IMR-90 (cell line): ENCODE data around the gene RBM42. TPM values are rescaled to one million over a fixed set of nuclear protein-coding genes. Genes with fewer than 3 reads are reported as not detected.

Source experiments
- ATAC-seq: fragments of 200-7000 bp; cut with Tn5 transposase; 2 replicates; pipeline ENCODE4 v1.9.1; 2020; ENCODE audit warnings: low read depth, mild to moderate bottlenecking, moderate library complexity
- BruUV-seq: library from RNA; stranded (reverse); fragments of 400-500 nt; replicated peaks from 2 replicates; lab custom pipeline; 2021; lab: Mats Ljungman, UMichigan
- CTCF ChIA-PET: fragments of 300-600 bp; formaldehyde crosslinking; extraction: SDS; loops from one replicate; lab custom pipeline; 2021; ENCODE audit warnings: antibody characterized with exemption; lab: Yijun Ruan, JAX
- POLR2A ChIA-PET: fragments of 300-600 bp; sonication (Branson Sonifier 250); formaldehyde crosslinking; loops from one replicate; lab custom pipeline; 2022; ENCODE audit warnings: antibody characterized with exemption; ENCODE audit not compliant: unreplicated experiment; lab: Charles Lee
- DNase-seq: peaks from one replicate; pipeline ENCODE4 v3.0.0; 2013
- H2AFZ ChIP-seq: replicated peaks from 2 replicates; pipeline ENCODE3; 2013; ENCODE audit warnings: low read length, mild to moderate bottlenecking; ENCODE audit not compliant: poor library complexity
- H2AK5ac ChIP-seq: 2 replicates; pipeline ENCODE4 v1.6.1; 2013; ENCODE audit warnings: low read depth, low read length, inconsistent platforms
- H2AK9ac ChIP-seq: replicated peaks from 2 replicates; pipeline ENCODE3; 2013; ENCODE audit warnings: mild to moderate bottlenecking, low read depth, low read length, moderate library complexity; ENCODE audit not compliant: poor library complexity
- H2BK120ac ChIP-seq: 2 replicates; pipeline ENCODE4 v1.6.1; 2013; ENCODE audit warnings: low read depth, low read length, inconsistent platforms
- H2BK15ac ChIP-seq: 3 replicates; pipeline ENCODE4 v1.6.1; 2013; ENCODE audit warnings: low read depth, low read length, inconsistent platforms
- H2BK20ac ChIP-seq: 2 replicates; pipeline ENCODE4 v1.6.1; 2013; ENCODE audit warnings: low read depth, mild to moderate bottlenecking, inconsistent platforms, low read length, moderate library complexity
- H2BK5ac ChIP-seq: 2 replicates; pipeline ENCODE4 v1.6.1; 2013; ENCODE audit warnings: mild to moderate bottlenecking, low read depth, low read length, inconsistent platforms; ENCODE audit not compliant: poor library complexity, severe bottlenecking
- H3K14ac ChIP-seq: replicated peaks from 2 replicates; pipeline ENCODE4 v1.6.1; 2013; ENCODE audit warnings: low read depth, low read length, inconsistent platforms
- H3K18ac ChIP-seq: 2 replicates; pipeline ENCODE4 v1.6.1; 2013; ENCODE audit warnings: low read depth, low read length, control low read depth
- H3K23ac ChIP-seq: 2 replicates; pipeline ENCODE4 v1.6.1; 2013; ENCODE audit warnings: low read depth, low read length, inconsistent platforms
- H3K27ac ChIP-seq: 2 replicates; pipeline ENCODE4 v1.5.1; 2013; ENCODE audit warnings: mild to moderate bottlenecking, control low read depth, low read length; ENCODE audit not compliant: insufficient read depth
- H3K27me3 ChIP-seq: 2 replicates; pipeline ENCODE4 v1.6.1; 2013; ENCODE audit warnings: low read length; ENCODE audit not compliant: control insufficient read depth, insufficient read depth
- H3K36me3 ChIP-seq: 2 replicates; pipeline ENCODE4 v1.6.1; 2013; ENCODE audit warnings: low read length, mixed read lengths; ENCODE audit not compliant: control insufficient read depth, insufficient read depth
- H3K4ac ChIP-seq: 2 replicates; pipeline ENCODE4 v1.6.1; 2013; ENCODE audit warnings: low read depth, low read length, inconsistent platforms
- H3K4me1 ChIP-seq: 2 replicates; pipeline ENCODE4 v1.6.1; 2013; ENCODE audit warnings: low read length, mixed read lengths; ENCODE audit not compliant: control insufficient read depth, insufficient read depth
- H3K4me2 ChIP-seq: 2 replicates; pipeline ENCODE4 v1.6.1; 2013; ENCODE audit warnings: low read depth, mild to moderate bottlenecking, control low read depth, low read length, moderate library complexity
- H3K4me3 ChIP-seq: 2 replicates; pipeline ENCODE4 v1.5.1; 2013; ENCODE audit warnings: low read depth, mild to moderate bottlenecking, control low read depth, low read length, moderate library complexity; ENCODE audit not compliant: insufficient read depth
- H3K56ac ChIP-seq: 2 replicates; pipeline ENCODE4 v1.6.1; 2013; ENCODE audit warnings: low read length, inconsistent platforms; ENCODE audit not compliant: insufficient read depth; ENCODE audit errors: extremely low read depth
- H3K79me1 ChIP-seq, 2 experiments: 2 replicates each; pipeline ENCODE4 v1.6.1; 2013; ENCODE audit warnings: low read length in 2 of 2, inconsistent platforms in 1 of 2, low read depth in 1 of 2
- H3K9ac ChIP-seq: 2 replicates; pipeline ENCODE4 v1.6.1; 2013; ENCODE audit warnings: low read depth, low read length, control low read depth
- H3K9me1 ChIP-seq: 2 replicates; pipeline ENCODE4 v1.6.1; 2013; ENCODE audit warnings: low read length, inconsistent platforms; ENCODE audit not compliant: insufficient read depth
- H3K9me3 ChIP-seq: 2 replicates; pipeline ENCODE4 v1.6.1; 2013; ENCODE audit warnings: low read length; ENCODE audit not compliant: control insufficient read depth, insufficient read depth
- H4K20me1 ChIP-seq: 2 replicates; pipeline ENCODE4 v1.6.1; 2013; ENCODE audit warnings: low read length, inconsistent platforms; ENCODE audit not compliant: insufficient read depth
- H4K5ac ChIP-seq: 2 replicates; pipeline ENCODE4 v1.6.1; 2013; ENCODE audit warnings: mild to moderate bottlenecking, low read depth, low read length, control low read depth
- H4K8ac ChIP-seq, 2 experiments: 2 replicates each; pipeline ENCODE4 v1.6.1; 2013; ENCODE audit warnings: low read depth in 2 of 2, low read length in 2 of 2, control low read depth in 1 of 2, inconsistent platforms in 1 of 2
- H4K91ac ChIP-seq: 2 replicates; pipeline ENCODE4 v1.6.1; 2013; ENCODE audit warnings: low read depth, low read length, inconsistent platforms; ENCODE audit not compliant: insufficient read depth
- BHLHE40 ChIP-seq: fragments of 150-350 bp; IDR thresholded peaks from 2 replicates; pipeline ENCODE4 v1.6.1; 2016; ENCODE audit warnings: mild to moderate bottlenecking, low read depth, low read length
- CEBPB ChIP-seq: IDR thresholded peaks from 2 replicates; pipeline ENCODE4 v1.6.1; 2012; ENCODE audit warnings: low read depth, low read length, improper control_type of control experiment
- CHD1 ChIP-seq: IDR thresholded peaks from 2 replicates; pipeline ENCODE4 v1.6.1; 2012; ENCODE audit warnings: low read depth, low read length, improper control_type of control experiment
- FOS ChIP-seq: fragments of 150-350 bp; IDR thresholded peaks from 2 replicates; pipeline ENCODE4 v1.6.1; 2016; ENCODE audit warnings: low read depth, low read length
- MAFK ChIP-seq: IDR thresholded peaks from 2 replicates; pipeline ENCODE4 v1.6.1; 2012; ENCODE audit warnings: low read depth, low read length, improper control_type of control experiment
- MAZ ChIP-seq: IDR thresholded peaks from 2 replicates; pipeline ENCODE4 v1.6.1; 2012; ENCODE audit warnings: low read depth, mild to moderate bottlenecking, low read length, improper control_type of control experiment, moderate library complexity, borderline replicate concordance
- MXI1 ChIP-seq: IDR thresholded peaks from 2 replicates; pipeline ENCODE4 v1.6.1; 2012; ENCODE audit warnings: low read depth, mild to moderate bottlenecking, low read length, moderate library complexity, borderline replicate concordance
- NFE2L2 ChIP-seq: fragments of 150-350 bp; IDR thresholded peaks from 2 replicates; pipeline ENCODE4 v1.6.1; 2016; ENCODE audit warnings: low read depth, mild to moderate bottlenecking, low read length
- POLR2A ChIP-seq: IDR thresholded peaks from 2 replicates; pipeline ENCODE4 v1.6.1; 2012; ENCODE audit warnings: mild to moderate bottlenecking, low read depth, low read length
- RAD21 ChIP-seq: IDR thresholded peaks from 2 replicates; pipeline ENCODE4 v1.6.1; 2012; ENCODE audit warnings: low read length, improper control_type of control experiment
- RCOR1 ChIP-seq: IDR thresholded peaks from 2 replicates; pipeline ENCODE4 v1.6.1; 2012; ENCODE audit warnings: mild to moderate bottlenecking, low read length, improper control_type of control experiment; ENCODE audit not compliant: insufficient replicate concordance
- RFX5 ChIP-seq: IDR thresholded peaks from 2 replicates; pipeline ENCODE4 v1.8.0; 2012; ENCODE audit warnings: low read depth, mild to moderate bottlenecking, low read length, moderate library complexity
- SMC3 ChIP-seq: fragments of 150-350 bp; IDR thresholded peaks from 2 replicates; pipeline ENCODE4 v1.6.1; 2016; ENCODE audit warnings: low read depth, mild to moderate bottlenecking, antibody characterized with exemption, low read length, moderate library complexity
- USF2 ChIP-seq: fragments of 150-350 bp; IDR thresholded peaks from 2 replicates; pipeline ENCODE4 v1.6.1; 2017; ENCODE audit warnings: mild to moderate bottlenecking, antibody characterized with exemption, low read length, low read depth
- WGBS, 2 experiments: methylation state at CpG; one replicate each; pipeline versions ENCODE4 v1.1.5 to v1.1.7; 2013; ENCODE audit warnings: missing lambda C conversion rate in 2 of 2; ENCODE audit not compliant: insufficient read length in 1 of 2; ENCODE audit errors: extremely low coverage in 2 of 2; 5-methylcytosine and 5-hydroxymethylcytosine counted together
- dilution Hi-C: fragments of 300-500 bp; cut with HindIII; formaldehyde crosslinking; loops from one replicate; pipeline ENCODE4 v1.14.3; 2018; ENCODE audit warnings: low sequenced_read_pairs; ENCODE audit not compliant: unreplicated experiment
- in situ Hi-C: fragments of 300-500 bp; cut with MboI; formaldehyde crosslinking; loops from 3 replicates; pipeline ENCODE4 v1.14.3; 2019; ENCODE audit warnings: low sequenced_read_pairs, inconsistent platforms, mixed read lengths
- intact Hi-C: fragments of 100-400 bp; cut with micrococcal nuclease; formaldehyde crosslinking; loops from 2 replicates; pipeline ENCODE4 v1.10.0; 2022
- polyA plus RNA-seq, 3 experiments: library from polyadenylated mRNA; depleted of rRNA; stranded (reverse); fragments of >200 nt; gene quantifications; 2 replicates each; pipeline ENCODE4 v1.2.3, GENCODE V29; 2012; ENCODE audit warnings: low replicate concordance in 1 of 3
- total RNA-seq: library from RNA; depleted of rRNA; stranded (reverse); fragments of >200 nt; gene quantifications from 2 replicates; pipeline ENCODE4 v1.2.3, GENCODE V29; 2012
- TF ChIP-seq, protein P1 (sequence below): conservative IDR thresholded peaks from 2 replicates; pipeline ENCODE4 v1.5.1; 2012; ENCODE audit warnings: mild to moderate bottlenecking, low read depth, low read length, improper control_type of control experiment
- TF ChIP-seq, protein P2 (sequence below): fragments of 150-350 bp; IDR thresholded peaks from 2 replicates; pipeline ENCODE4 v1.6.1; 2016; ENCODE audit warnings: low read depth, mild to moderate bottlenecking, low read length, moderate library complexity, borderline replicate concordance

The RBM42 gene
- total and polyA plus RNA-seq, 2 of the 4 experiments (the other 2 are of a cell fraction), result 19.0 to 41.5 TPM

GRCh38 chr19:35665604-35666003 lies 36.8 kb downstream of the RBM42 start:
- Histone ChIP-seq H2AFZ (no peak overlapping the region), H3K27me3 (peaks cover 5% of the 10 kb centered on the region; the same call in 1 of the 2 replicates), H4K8ac (no peak overlapping the region), H2BK120ac (no peak overlapping the region), H3K27ac (no peak overlapping the region), H3K36me3 (peaks cover 21% of the 10 kb centered on the region), H2BK15ac (no peak overlapping the region), H3K9me1 (no peaks in the 10 kb centered on the region), H3K4me2 (no peak overlapping the region), H4K20me1 (0 out of 2 replicates have a peak, but pooled peaks cover 7% of the 10 kb centered on the region), H2BK5ac (no peak overlapping the region), H2BK20ac (no peak overlapping the region), H3K4ac (no peak overlapping the region), H3K56ac (no peak overlapping the region), H3K9ac (no peak overlapping the region), H3K18ac (no peak overlapping the region), H3K4me1 (no peaks in the 10 kb centered on the region), H3K4me3 (no peak overlapping the region), H2AK9ac (no peak overlapping the region), H2AK5ac (no peak overlapping the region), H3K9me3 (no peaks in the 10 kb centered on the region), H4K91ac (no peak overlapping the region), H3K14ac (no peak overlapping the region), H3K23ac (no peak overlapping the region), H3K79me1 (peaks cover 0 to 4% of the 10 kb centered on the region in 2 experiments; a peak in 1 of 4 replicates), H4K5ac (no peak overlapping the region)
- ATAC-seq, result no peak
- TF ChIP-seq SMC3, result no peak
- TF ChIP-seq RFX5, result no peak
- no peak for TF ChIP-seq CEBPB
- no peak for TF ChIP-seq RCOR1
- no peak for TF ChIP-seq NFE2L2
- TF ChIP-seq MXI1, result no peak
- no peak for TF ChIP-seq MAFK
- TF ChIP-seq FOS, result no peak
- TF ChIP-seq BHLHE40, result no peak
- TF ChIP-seq MAZ, result no peak
- TF ChIP-seq, protein P1, sequence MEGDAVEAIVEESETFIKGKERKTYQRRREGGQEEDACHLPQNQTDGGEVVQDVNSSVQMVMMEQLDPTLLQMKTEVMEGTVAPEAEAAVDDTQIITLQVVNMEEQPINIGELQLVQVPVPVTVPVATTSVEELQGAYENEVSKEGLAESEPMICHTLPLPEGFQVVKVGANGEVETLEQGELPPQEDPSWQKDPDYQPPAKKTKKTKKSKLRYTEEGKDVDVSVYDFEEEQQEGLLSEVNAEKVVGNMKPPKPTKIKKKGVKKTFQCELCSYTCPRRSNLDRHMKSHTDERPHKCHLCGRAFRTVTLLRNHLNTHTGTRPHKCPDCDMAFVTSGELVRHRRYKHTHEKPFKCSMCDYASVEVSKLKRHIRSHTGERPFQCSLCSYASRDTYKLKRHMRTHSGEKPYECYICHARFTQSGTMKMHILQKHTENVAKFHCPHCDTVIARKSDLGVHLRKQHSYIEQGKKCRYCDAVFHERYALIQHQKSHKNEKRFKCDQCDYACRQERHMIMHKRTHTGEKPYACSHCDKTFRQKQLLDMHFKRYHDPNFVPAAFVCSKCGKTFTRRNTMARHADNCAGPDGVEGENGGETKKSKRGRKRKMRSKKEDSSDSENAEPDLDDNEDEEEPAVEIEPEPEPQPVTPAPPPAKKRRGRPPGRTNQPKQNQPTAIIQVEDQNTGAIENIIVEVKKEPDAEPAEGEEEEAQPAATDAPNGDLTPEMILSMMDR, result no peak
- no peak for TF ChIP-seq POLR2A
- TF ChIP-seq RAD21, result no peak
- no peak for TF ChIP-seq CHD1
- TF ChIP-seq USF2, result no peak
- TF ChIP-seq, protein P2, sequence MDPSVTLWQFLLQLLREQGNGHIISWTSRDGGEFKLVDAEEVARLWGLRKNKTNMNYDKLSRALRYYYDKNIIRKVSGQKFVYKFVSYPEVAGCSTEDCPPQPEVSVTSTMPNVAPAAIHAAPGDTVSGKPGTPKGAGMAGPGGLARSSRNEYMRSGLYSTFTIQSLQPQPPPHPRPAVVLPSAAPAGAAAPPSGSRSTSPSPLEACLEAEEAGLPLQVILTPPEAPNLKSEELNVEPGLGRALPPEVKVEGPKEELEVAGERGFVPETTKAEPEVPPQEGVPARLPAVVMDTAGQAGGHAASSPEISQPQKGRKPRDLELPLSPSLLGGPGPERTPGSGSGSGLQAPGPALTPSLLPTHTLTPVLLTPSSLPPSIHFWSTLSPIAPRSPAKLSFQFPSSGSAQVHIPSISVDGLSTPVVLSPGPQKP, result no peak
- BruUV-seq, result no TSS peak
- DNase-seq, result no peak
- WGBS, 2 experiments, result no CpG with 5 or more reads among the region's 7 CpGs
- intact Hi-C loops, result no loop called here
- dilution Hi-C loops, result no loop called here
- in situ Hi-C loops, result no loop called here
- POLR2A ChIA-PET, result no interaction called here
- CTCF ChIA-PET, result no interaction called here
